ENCODE results near the gene DAB2IP.

DNA sequence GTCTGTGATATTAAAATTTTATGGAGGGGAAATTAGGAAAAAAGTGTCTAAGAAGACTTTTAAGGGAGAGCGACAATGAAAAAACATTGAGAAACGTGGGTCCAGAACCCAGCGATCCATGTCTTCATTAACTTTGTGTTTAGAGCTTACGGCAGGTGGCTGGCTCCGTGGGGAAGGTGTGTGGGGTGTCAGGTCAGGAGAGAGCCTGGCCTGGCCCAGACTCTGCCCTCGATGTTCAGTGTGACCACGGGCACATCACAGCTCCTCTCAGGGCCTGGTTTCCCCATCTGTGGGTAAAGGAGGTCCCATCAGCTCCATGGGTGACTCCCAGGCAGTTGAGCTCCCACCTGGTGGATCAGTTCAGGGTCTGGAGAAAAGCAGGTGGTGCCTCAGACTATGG lies 22.1 kb downstream of the DAB2IP start:
- TF ChIP-seq CTCF (IDR thresholded peaks at IDR 0.05; ENCODE audit: insufficient read depth, low read depth, low read length) (no peak), EZH2 (IDR thresholded peaks at IDR 0.05; ENCODE audit: insufficient read depth, low read length) (no peak)
